Measurements from ENCODE around the gene SLC38A5. TPM values are rescaled to one million over a fixed set of nuclear protein-coding genes. Genes with fewer than 3 reads are reported as not detected.
"Not testable (repeated sequence)": the region's sequence is repeated elsewhere in the genome, so short reads cannot be mapped to it uniquely, and the experiment has no call there.

The SLC38A5 gene
- not detected in 2 replicates for total RNA-seq (2014; rRNA removed; shearing (Covaris generic))
- polyA plus RNA-seq (2015; cell fraction: cytosol; rRNA removed), result 0.39 TPM in 1 of 2 replicates, not detected in the other
- 0.96 TPM in 1 of 2 replicates, not detected in the other for polyA plus RNA-seq (2015; cell fraction: nucleus; rRNA removed)

DNA sequence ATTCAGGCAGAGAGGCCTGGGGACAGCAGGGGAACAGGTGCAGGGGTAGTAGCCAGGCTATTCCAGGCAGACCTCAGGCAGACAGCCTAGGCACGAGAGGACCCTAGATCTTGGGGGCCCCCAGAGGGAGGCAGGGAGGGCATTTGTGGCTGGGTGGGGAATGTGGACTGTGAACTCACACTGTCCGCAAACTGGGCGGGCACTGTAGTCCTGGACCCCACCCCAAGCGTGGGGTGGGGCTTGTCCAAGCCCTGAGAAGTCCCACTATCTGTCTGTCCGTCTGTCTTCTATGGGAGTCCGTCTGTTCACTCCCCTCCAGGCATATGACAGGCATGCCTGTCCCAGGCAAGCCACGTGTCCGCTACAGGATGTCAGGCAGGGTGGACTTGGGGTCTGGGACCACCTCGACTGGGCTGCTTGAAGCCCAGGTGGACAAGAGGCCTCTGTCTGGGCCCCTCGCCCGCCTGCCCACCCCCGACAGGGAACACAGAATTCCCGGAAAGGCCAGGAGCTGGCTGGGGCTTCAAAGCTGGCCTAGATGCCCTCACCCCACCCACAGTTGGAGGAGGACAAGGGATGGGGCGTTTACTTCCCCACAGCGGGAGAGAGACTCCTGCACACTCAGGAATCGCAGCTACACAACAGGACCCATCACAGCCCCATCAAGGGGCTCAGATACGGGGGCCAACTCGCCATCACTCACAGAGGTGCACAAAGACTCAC is at the start of gene SLC38A5:
Gene SLC38A5 (minus strand): TSS at position 151 of the 723 bp plus-strand sequence. CDS start 2,336 bp downstream, outside the sequence.
- in situ Hi-C loops (cut with HindIII; ENCODE audit: low pct_unique_long_range_greater_than_20kb, low sequenced_read_pairs), result no loop called here
- no peak for DNase-seq (ENCODE audit: low read depth, low spot score)

DNA sequence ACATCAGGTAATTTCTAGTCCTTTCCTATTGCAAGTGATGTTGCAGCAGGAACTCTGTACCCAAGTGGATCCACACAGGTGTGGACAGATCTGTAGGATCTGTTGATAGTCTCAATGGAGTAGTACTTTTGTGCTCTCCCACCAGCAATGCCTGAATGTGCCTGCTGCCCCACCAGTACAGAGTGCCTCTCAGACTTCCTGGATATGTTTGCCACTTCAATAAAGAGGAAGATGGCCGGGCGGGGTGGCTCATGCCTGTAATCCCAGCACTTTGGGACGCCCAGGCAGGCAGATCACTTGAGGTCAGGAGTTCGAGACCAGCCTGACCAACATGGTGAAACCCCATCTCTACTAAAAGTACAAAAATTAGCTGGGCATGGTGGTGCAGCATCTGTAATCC is 49.4 kb upstream of the SLC38A5 start:
- DNase-seq (ENCODE audit: low read depth, low spot score); in situ Hi-C loops (cut with HindIII; ENCODE audit: low pct_unique_long_range_greater_than_20kb, low sequenced_read_pairs): not testable (repeated sequence)

DNA sequence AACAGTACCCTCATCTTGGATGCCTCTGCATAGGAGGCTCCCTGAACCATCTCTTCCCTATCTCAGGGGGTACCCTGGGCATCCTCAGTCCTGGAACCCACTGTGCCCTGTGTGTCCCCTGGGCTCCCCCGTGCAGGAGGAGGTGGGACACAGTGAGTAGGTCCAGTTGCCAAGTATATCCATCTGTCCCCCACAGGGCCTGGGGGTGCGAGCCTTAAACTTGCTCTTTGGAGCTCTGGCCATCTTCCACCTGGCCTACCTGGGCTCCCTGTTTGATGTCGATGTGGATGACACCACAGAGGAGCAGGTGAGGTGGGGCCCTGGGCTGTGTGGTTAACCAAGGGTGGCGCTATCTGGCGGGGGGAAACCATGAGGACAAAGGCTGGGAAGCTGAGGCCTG is 46.9 kb upstream of the SLC38A5 start:
- no peak for DNase-seq (ENCODE audit: low read depth, low spot score)
- in situ Hi-C loops (cut with HindIII; ENCODE audit: low pct_unique_long_range_greater_than_20kb, low sequenced_read_pairs), result no loop called here

DNA sequence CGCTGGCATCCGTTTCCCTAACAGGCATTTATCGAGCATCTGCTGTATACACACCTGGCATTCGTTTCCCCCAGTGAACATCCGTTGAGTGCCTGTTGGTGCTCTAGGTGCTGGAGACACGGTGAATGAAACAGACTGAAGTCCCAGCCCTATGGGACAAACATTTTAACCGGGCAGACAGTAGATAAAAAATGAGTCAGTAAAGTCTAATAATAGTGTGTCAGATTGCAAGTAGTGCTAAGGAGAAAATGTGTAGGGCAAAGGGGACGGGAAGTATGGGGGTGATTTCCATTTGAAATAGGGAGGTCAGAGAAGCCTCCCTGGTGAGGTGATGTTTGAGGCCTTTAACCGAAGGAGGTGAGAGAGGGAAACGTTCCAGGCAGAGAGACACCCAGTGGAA is 46.2 kb upstream of the SLC38A5 start:
- no peak for DNase-seq (ENCODE audit: low read depth, low spot score)
- in situ Hi-C loops (cut with HindIII; ENCODE audit: low pct_unique_long_range_greater_than_20kb, low sequenced_read_pairs), result no loop called here

DNA sequence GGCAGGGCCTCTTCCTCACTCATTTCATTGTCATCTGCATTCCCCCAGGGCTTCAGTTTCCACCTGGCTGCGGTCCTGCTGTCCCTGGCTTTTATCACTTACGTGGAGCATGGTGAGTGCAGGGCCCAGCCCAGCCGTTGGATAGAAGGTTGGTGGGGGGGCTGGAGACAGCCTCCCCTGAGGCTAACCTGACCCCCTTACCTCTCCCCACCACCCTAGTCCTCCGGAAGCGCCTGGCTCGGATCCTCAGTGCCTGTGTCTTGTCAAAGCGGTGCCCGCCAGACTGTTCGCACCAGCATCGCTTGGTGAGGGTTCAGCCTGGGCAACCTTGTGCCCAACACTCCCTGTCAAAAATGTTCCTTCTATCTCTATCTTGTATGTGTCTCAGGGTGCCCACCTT is 45.8 kb upstream of the SLC38A5 start:
- in situ Hi-C loops (cut with HindIII; ENCODE audit: low pct_unique_long_range_greater_than_20kb, low sequenced_read_pairs), result no loop called here
- no peak for DNase-seq (ENCODE audit: low read depth, low spot score)

DNA sequence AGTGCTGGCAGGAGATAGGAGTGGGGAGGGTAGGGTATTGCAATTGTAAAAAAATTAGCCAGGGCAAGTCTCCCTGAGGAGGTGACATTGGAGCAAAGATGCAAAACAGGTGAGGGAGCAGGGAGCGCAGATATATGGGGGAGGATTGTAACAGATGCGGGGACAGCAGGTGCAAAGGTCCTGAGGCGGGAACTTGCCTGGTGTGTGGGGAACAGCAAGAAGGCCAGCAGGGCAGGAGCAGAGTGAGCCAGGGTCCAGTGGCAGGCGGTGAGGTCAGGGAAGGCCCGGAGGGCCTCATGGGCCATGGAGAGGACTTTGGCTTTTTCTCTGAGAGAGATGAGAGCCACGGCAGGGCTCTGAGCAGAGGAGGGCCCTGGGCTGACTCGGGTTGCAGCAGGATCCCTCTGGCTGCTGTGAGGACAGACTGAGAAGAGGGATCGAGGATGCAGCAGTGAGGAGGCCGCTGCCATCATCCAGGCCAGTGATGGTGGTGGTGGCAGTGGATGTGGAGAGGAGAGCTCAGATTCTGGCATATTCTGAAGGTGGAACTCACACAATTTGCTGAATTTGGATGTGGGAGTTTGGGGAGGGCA is 44.9 kb upstream of the SLC38A5 start:
- in situ Hi-C loops (cut with HindIII; ENCODE audit: low pct_unique_long_range_greater_than_20kb, low sequenced_read_pairs), result no loop called here
- no peak for DNase-seq (ENCODE audit: low read depth, low spot score)

DNA sequence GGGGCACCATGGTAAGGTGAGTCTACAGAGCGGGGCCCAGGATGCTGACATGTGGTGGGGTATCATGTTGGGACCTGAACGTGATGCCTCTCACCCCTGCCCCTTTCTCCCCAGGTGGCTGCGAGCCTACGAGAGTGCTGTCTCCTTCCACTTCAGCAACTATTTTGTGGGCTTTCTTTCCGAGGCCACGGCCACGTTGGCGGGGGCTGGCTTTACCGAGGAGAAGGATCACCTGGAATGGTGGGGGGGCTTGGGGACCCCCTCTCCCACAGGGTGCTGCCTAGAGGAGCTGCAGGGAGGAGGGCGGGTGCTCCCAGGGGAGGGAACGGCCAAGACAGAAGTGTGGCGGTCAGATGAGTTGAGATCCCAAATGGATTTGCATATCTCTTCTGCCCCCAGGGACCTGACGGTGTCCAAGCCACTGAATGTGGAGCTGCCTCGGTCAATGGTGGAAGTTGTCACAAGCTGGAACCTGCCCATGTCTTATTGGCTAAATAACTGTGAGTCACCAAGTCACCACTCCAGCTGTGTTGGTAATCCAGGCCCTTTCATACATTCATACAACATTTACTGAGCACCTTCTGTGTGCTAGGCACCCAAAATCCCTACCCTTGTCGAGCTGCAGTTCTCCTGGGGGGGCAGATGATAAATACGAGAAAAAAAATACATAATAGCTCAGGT is 44.2 kb upstream of the SLC38A5 start:
- in situ Hi-C loops (cut with HindIII; ENCODE audit: low pct_unique_long_range_greater_than_20kb, low sequenced_read_pairs), result no loop called here
- no peak for DNase-seq (ENCODE audit: low read depth, low spot score)

DNA sequence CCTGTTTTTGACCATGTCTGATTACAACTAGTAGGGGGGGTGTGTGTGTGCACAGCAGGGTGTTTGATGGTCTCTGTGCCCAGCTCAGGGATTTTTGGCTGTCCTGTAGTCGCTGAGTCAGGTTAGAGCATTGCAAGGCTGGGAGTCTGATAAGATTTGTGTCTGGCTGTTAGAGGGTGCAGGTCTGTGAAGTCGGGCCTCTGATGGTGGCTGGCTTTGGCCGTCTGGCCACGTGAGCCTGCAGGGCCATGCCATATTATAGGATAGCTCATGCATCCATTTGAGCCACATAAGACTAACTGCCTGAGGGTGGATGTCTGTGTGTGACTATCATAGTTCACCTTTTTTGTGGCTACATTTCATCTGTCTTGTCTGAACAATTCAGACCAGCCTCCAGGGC is 43.6 kb upstream of the SLC38A5 start:
- no peak for DNase-seq (ENCODE audit: low read depth, low spot score)
- in situ Hi-C loops (cut with HindIII; ENCODE audit: low pct_unique_long_range_greater_than_20kb, low sequenced_read_pairs), result no loop called here

DNA sequence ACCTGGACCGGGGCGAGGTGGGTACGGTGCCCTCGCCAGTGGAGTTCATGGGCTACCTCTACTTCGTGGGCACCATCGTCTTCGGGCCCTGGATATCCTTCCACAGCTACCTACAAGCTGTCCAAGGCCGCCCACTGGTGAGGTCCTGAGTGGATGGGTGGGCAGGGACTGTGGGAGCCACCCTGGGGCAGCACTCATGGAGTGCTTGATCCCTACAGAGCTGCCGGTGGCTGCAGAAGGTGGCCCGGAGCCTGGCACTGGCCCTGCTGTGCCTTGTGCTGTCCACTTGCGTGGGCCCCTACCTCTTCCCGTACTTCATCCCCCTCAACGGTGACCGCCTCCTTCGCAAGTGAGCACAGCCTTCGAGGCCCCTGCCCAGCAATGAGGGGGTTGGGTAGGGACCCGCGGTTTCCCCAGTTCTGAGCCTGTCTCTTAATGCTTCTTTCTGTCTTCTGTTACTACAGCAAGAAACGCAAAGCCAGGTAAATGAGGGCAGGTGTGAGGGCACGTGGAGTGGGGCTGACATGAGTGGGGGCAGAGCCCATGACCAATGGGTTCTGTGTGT is 42.4 kb upstream of the SLC38A5 start:
- in situ Hi-C loops (cut with HindIII; ENCODE audit: low pct_unique_long_range_greater_than_20kb, low sequenced_read_pairs), result no loop called here
- DNase-seq (ENCODE audit: low read depth, low spot score), result no peak

DNA sequence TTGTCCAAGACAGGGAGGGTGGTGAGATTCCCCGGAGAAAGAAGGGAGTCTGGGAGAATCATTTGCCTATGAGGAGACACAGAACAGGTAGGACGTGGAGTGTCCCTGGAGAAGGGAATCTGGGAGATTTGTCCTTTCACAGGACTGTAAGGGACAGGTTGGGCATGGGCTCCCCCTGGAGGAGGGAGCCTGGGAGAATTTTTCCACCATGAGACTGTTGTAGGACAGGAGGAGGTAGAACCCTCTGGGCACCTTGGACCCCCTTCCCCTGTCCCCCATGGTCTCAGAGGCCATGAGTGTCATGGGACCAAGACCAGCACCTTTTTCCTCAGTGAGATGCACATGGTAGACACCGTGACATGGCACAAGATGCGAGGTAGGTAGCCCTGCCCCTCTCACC is 41.5 kb upstream of the SLC38A5 start:
- DNase-seq (ENCODE audit: low read depth, low spot score), result peak; percentile 41
- in situ Hi-C loops (cut with HindIII; ENCODE audit: low pct_unique_long_range_greater_than_20kb, low sequenced_read_pairs), result no loop called here

DNA sequence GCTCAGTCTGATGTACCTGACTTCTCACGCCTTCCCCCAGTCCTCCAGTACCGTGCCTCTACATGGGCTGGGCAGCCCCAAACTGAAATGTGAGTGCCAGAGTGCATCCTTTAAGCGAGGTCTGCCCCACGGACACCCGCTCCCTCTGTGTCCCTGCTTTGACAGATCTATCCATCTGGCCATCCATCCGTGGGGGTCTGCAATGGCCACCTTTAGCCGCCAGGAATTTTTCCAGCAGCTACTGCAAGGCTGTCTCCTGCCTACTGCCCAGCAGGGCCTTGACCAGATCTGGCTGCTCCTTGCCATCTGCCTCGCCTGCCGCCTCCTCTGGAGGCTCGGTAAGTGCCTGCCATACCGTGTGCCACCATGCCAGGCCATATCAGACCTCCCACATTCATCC is 39.6 kb upstream of the SLC38A5 start:
- in situ Hi-C loops (cut with HindIII; ENCODE audit: low pct_unique_long_range_greater_than_20kb, low sequenced_read_pairs), result no loop called here
- no peak for DNase-seq (ENCODE audit: low read depth, low spot score)

DNA sequence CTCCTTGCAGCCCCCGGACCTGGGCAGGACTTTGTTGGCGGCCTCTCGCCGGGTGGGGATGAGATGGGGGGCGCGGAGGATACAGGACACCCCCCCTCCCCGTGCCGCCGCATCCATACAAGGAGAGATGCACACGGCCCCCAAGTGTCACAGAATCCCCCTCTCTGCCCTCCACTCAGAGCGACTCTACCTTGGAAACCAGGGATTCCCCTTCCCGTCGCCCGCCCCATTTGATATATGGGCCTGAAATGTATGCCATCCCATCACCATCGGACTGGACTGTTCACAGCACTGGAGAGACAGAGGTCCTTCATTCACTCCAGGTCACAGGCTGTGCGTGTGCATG is 39.2 kb upstream of the SLC38A5 start:
- no peak for DNase-seq (ENCODE audit: low read depth, low spot score)
- in situ Hi-C loops (cut with HindIII; ENCODE audit: low pct_unique_long_range_greater_than_20kb, low sequenced_read_pairs), result no loop called here

DNA sequence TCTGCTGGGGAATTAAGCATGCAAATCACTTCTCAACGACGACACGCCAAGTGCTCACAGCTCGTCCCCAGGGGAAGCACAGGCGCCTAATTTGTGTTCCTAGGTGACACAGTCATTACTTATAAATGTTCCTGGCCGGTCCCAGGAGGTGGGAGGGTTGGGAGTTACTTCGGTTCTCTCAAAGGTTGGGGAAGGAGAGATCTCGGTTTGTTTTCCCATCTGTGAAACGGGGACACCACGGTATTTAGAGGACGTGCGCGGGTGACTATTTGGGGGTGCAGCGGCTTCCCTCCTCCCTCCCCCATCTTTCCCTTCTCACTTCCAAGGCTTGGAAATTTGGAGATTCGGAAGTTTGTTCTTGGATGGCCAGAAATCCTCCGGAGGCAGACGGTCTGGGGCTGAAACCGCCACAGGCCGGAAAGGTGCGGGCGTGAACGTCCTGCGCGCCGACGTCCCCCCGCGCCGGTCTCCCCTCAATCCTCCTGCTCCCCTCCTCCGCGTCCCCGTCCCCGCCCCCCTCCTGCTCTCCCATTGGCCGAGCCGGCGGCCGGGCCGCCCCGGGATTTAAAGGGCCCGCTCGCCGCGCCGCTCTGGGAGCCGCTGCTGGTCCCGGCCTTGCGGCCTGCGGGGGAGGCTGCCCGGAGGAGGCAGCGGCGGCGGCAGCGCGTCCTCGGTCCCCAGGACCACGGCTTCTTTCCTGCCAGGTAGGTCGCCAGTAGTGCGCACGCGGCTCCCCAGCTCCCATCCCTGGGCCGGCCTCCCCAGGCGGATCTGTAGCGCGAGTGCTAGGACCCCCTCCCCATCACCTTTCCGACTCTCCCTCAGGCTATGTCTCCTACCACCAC is 38.6 kb upstream of the SLC38A5 start, which contains the start of gene PORCN:
Gene PORCN (plus strand): TSS at position 593 of the 845 bp plus-strand sequence. CDS start 829 bp downstream, outside the sequence.
- in situ Hi-C loops (cut with HindIII; ENCODE audit: low pct_unique_long_range_greater_than_20kb, low sequenced_read_pairs), result no loop called here
- peak; percentile 54 for DNase-seq (ENCODE audit: low read depth, low spot score)

DNA sequence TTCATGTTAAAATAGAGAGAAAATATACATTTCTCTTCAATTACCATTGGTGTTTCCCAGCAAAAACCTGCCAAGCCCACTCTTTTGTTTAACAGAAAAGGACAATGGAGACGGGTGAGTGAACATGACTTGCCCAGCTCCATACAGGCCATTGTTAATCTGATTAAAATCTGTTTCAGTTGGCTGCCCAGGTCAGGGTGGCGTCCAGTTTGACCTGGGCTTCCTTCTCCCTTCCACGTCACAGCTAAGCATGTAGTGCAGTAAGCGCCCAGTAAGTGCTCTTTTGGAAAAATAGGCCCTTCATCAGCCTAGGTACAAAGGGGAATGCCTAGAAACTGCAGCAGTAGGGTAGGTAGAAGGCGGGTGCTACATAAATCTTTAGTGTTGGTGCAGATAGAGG is 37.2 kb upstream of the SLC38A5 start:
- no peak for DNase-seq (ENCODE audit: low read depth, low spot score)
- in situ Hi-C loops (cut with HindIII; ENCODE audit: low pct_unique_long_range_greater_than_20kb, low sequenced_read_pairs), result no loop called here

DNA sequence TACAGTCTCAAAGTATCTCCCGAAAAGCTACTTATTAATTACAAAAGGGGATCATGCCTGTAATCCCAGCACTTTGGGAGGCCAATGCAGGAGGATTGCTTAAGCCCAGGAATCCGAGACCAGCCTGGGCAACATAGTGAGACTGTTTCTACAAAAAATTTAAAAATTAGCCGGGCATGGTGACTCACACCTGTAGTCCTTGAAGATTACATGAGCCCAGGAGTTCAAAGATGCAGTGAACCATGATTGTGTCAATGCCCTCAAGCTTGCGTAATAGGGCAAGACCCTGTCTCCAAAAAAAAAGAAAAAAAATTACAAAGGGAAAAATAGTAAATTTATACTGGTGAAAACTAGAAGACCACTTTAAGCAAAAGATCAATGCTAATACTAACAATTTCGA is 35.4 kb upstream of the SLC38A5 start:
- in situ Hi-C loops (cut with HindIII; ENCODE audit: low pct_unique_long_range_greater_than_20kb, low sequenced_read_pairs), result no loop called here
- DNase-seq (ENCODE audit: low read depth, low spot score), result no peak

DNA sequence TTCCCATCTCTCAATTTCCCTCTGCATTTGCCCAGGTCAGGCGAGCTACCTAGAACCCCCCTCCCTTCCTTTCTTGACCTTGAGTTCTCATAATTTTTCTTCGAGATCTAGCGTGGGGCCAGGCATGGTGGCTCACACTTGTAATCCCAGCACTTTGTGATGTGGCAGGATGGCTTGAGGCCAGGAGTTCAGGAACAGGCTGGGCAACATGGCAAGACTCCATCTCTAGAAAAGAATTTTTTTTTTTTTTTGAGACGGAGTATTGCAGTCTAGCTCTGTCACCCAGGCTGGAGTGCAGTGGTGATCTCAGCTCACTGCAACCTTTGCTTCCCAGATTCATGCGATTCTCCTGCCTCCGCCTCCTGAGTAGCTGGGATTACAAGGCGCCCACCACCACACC is 34.2 kb upstream of the SLC38A5 start:
- in situ Hi-C loops (cut with HindIII; ENCODE audit: low pct_unique_long_range_greater_than_20kb, low sequenced_read_pairs), result no loop called here

DNA sequence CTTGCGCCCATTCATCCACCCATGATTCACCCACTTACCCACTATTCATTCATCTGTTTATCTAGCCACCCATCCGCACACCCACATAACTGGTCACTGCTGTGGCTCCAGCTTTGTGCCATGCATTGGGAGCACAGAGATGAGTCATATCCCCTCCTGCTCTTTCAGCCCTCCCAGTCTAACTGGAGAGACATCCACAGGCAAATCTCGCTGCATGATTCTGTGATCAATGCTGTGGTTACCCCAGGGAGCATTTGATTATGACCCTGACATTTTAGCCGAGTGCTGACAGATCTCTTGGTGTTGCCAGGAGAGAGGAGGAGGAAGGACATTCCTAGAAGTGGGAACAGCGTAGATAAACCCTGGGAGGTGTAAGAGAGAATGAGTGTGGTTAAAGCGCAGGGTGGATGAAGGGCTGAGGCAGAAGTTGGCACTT is 28.3 kb upstream of the SLC38A5 start:
- in situ Hi-C loops (cut with HindIII; ENCODE audit: low pct_unique_long_range_greater_than_20kb, low sequenced_read_pairs), result no loop called here
- peak; percentile 28 for DNase-seq (ENCODE audit: low read depth, low spot score)

More for the DNA sequence above, 34.2 kb upstream of the SLC38A5 start:
- no peak for DNase-seq (ENCODE audit: low read depth, low spot score)
